ENCODE measurements around the gene ANKRD28.
"Not testable (repeated sequence)": the region's sequence is repeated elsewhere in the genome, so short reads cannot be mapped to it uniquely, and the experiment has no call there.

The ANKRD28 gene

DNA sequence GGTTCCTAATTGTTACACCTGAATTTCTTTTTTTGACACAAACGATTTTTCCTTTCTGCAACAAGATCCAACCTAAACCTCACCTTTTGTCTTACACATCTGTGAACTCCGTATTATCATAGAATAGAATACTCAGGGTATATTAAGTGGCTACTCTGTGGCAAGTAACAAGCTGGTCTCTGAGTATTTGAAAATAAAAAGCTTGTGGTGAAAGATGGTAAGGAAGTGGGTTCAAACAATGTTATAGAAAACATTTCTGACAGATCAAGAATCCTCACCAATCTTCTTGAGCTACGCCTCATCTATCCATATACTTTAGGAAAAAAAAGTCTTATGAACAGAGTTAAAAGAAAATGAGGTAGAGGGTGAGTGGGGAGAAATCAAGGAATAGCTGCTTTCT is 3.5 kb upstream of the ANKRD28 start:
- FAIRE-seq, result no peak

DNA sequence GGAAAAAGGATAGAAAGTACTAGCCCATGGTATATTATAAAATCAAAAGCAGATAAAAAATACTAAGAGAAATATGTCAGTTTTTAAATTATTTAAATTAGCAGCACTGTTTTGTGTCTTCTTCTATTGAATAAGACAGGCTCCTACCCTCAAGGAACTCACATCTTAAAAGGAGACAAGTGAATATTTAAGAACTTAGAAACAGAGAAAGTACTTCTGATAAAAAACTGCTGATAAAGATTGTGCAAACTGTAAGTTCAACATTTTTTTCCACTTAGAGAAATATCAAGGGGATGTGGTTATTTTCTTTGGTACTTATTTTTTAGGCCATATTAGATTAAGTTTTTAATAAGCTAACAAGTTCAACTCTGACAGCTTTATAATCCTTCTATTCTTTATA is 3.0 kb upstream of the ANKRD28 start:
- no peak for FAIRE-seq

DNA sequence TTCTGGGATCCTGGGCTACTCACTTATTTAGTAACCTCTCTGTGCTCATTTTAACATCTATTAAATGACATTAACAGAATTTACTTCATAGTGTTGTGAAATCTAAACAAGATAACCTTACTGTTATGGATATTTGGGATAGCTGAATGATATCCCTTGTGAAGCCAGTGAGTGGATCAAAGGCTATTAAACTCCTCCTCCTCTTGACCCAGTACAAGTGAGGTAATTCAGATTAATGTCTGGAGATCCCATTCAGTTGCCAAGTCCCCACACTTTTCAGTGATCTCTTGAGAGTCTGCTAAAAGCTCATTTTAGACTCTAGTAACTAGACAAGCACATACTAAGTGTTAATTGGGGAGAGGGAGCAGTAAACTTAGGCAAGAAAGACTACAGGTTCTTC is 2.5 kb upstream of the ANKRD28 start:
- FAIRE-seq, result no peak

DNA sequence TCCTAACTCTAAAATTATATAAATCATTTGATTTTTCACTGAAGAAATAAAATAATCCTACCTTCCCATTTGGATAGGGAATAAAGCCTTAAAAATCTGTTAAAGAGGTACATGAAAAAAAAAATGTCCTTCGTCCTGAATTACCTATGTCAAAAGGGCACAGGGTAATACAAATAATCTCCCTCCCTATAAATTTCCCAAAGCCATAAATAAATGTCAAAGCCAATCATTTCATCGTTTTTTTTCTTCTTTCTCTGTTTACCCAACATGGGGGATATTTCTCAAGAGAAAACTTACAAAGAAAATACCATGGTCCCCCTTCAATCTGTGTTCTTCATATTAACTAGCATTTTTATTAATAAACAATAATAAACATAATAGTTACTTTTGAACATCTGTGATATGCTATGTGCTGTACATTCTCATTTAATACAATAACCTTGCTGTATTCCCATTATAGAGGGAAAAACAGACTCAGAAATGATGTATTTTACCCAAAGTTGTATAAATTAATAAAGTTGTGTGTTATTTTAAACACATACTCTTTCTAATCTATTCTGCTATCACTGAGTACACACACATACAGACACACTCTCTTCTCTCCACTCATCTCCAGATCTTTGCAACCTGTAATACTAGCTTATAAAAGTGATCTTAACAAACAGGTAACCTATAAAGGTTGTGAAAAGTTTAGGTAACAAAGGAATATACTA is 910 bp upstream of the ANKRD28 start:
- peak; percentile 33 for FAIRE-seq

DNA sequence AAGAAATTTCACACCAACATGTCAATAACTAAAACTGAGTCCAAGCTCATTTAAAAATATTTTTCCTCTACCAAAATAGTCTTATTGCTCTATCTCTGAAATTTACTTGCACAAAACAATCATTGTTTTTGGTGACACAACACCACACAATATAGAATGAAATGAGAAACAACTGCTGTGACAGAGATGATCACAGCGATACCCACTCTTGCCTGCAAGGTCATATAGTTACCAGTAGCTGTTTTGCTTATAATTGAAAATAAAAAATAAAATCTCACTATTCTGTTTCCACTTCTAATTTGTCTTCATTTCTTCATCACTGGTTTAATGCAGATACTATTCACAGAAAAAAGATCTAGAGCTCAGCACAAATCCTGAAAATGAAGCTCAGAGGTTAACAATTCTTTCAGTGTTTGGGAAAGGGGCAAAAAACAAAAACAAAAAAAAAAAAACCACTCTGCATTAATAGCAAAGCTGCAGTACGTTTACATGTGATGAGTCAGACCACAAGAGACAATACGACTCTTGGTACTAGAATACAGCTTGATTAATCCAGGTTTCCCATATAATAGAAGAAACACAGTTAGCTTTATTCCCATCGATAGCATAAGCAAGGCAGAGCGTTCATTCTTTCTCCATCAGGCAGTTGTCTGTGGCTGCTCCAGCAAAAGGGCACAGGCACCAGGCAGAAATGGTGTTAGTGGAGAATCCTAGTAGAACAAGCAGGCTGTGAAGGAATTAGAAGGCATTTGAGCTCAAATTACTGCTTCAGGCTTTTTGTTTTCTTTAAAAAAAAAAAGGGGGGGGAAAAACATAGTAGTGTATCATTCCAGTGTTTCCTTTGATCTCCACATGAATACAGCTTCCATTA is 773 bp downstream of the ANKRD28 start:
- peak; percentile 63 for FAIRE-seq

DNA sequence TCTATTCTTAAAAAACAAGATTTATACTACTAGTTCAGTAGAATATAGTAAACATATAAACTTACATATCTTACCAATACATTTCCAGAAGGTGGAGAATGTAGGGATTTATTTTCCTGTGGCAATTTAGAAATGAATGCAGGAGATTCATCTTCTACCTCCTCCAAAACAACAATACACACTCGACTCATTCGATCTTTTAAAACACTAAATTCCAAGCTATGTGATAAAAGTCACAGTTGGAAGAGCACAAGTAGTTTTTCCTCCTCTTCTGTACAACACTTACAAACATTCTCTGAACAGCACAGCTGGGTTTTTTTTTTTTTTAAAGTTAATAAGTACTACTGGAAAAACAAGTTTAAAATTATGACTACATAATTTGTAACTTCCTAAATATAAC is 1.4 kb downstream of the ANKRD28 start:
- no peak for FAIRE-seq

DNA sequence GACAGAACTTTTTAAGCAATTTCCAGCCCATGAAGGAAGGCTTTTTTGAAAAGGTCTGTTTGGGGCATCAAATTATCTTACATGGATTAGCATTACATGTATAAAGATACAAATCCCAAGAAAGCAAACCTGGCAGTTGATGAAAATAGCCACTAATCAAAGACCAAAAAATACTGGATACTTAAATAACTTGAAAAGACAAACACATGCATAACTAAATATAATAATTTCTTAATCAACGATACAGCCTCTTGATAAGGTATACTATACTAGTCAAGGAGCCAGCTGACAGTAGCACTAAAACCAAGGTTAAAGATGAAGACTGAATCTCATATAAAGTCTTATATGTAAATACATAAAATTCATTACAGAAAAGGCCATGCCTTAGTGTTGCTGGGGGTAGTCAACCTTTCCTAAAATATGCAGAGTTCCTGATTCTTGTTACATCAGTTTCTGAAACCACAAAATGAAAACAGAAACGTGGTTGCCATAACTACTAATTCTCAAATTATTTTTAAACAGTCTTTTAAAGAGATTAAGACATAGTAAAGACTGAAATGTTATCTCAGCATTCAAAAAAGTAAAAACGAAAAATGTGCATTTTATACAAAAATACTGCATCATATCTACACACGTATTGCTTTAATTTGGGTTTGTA is 2.0 kb downstream of the ANKRD28 start:
- FAIRE-seq, result peak; percentile 69

DNA sequence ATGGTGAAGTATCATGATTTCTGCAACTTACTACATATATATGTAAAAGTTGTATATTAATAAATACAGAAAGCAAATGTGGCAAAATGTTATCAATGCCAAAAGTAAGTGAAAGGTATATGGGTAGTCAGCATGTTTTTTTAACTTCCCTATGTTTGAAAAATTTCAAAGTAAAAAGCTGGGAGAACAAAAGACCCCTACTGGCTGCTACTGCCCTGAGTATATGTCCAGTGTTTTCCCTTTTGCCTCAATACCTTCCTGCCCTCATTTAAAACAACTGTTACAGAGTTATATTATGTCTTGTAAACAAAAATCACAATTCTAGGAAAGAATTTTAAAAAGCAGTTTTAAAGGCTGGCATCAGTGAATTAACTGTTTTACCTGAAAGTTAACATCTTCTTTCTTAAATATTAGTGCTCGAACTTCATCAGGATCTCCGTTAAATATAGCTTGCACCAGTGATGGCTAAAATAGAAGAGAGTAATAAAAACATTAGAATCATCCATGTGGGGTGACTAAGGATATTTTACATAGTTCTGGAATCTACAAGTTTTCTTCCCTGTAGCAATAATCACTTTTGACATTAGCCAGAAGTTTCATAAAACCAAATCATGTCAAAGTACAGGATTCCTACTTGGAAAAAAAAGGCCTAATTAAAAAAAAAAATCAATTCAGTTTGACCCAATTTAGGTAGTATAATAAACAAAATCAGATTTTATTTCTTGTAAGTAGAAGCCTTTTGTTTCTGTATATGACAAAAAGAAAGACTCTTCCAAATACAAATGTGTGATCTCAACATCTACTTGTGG is 2.7 kb downstream of the ANKRD28 start:
- peak; percentile 46 for FAIRE-seq

DNA sequence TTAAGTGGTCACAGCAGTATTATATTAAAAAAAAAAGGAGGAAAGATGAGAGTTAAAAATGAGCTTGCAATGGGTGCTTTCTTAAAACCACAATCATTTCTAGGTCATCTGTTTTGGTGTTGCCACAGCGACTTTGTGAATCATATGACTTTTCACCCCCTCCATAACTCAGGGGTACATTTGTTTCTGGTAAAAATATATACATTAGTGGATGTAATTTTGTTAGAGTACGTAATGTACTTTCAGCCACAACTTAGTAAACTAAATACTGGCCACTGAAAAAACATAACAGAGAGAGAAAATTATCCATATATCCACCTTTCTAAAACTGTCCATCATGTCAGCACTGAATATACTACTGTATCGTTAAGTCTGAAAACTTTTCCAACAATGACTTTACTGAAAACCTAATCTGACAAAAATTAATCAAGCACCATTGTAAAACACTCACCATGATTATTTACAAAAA is 3.4 kb downstream of the ANKRD28 start:
- FAIRE-seq, result no peak

DNA sequence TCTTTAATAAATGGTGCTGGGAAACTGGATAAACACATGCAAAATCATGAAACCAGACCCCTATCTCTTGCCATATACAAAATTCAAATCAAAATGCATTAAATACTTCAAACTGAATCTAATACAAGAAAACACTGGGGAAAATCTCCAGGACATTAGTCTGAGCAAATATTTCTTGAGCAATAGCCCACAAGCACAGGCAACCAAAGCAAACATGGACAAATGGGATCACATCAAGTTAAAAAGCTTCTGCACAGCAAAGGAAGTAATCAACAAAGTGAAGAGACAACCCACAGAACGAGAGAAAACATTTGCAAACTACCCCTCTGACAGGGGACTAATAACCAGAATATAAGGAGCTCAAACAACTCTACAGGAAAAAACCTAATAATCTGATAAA is 6.3 kb downstream of the ANKRD28 start:
- FAIRE-seq, result no peak

DNA sequence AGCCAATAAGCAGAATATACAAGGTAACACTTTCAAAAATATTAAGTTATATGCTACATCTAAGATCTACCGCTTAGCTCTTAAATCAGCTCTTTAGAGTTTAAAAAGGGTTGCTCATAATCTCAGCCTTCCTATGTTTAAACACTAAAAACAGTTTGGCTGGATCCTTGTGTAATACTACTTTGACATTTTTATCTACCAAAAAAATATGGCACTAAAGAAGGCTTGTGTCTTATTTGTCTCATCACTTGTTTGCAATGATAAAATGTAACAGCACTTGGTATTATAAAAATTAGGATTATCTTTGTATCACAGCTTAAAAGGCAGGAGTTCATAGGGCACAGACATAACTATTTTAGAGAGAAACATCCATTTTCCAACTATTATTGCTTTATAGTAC is 9.8 kb downstream of the ANKRD28 start:
- no peak for FAIRE-seq

DNA sequence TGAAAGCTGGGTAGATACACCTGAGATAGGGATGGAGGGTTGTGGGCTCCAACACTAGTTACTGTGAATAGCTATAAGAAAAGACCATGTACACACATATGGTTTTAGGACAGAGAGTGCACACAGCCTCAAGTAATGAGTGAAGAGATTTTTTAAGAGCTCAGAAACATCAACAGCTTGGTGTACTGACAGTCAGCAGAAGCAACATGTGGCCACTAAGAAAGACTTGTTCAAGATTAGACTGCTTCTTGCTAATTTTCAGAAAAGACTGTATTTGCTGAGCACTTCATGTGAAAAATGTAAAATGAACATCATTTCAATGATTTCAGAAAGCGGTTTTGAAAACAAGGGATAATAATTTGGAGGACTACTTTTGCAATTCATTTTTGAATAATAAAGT is 10.3 kb downstream of the ANKRD28 start:
- no peak for FAIRE-seq

DNA sequence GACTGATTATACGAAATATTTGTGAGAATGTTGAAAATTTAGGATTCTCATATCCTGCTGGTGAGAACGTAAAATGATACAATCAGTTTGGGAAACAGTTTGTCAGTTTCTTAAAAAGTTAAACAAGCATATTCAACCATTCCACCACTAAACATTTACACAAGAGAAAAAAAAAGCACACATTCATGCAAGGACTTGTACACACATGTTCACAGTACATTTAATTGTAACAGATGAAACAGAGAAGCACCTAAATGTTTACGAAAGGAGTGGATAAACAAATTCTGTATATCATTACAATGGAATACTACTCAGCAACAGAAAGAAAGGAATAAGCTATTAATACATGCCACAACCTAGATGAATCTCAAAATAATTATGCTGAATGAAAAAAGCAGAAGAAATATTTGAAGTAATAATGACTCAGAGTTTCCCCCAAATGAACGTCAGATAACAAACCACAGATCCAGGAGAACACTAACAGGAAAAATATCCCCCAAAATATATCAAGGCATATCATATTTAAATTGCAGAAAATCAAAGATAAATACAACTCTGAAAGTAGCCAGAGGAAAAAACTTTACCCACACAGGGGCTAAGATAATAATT is 14.3 kb downstream of the ANKRD28 start:
- no peak for FAIRE-seq

DNA sequence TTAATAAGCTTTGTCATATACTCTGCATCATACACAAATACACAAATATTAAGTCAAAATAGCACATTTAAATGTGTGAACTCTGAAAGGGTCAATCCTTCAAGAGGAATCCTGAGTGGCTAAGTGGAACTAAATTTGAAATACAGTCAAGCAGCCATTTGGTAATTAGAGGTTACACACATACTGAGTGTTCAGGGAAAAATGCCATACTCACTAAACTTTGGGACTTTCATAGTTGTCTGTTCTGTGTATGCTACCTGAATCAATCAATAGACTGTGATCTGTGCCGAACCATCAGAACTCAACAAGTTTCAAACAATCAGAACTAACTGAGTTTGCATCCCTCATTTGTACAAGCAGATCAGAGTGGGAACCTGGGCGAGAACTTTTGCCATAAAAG is 15.3 kb downstream of the ANKRD28 start:
- FAIRE-seq, result no peak

DNA sequence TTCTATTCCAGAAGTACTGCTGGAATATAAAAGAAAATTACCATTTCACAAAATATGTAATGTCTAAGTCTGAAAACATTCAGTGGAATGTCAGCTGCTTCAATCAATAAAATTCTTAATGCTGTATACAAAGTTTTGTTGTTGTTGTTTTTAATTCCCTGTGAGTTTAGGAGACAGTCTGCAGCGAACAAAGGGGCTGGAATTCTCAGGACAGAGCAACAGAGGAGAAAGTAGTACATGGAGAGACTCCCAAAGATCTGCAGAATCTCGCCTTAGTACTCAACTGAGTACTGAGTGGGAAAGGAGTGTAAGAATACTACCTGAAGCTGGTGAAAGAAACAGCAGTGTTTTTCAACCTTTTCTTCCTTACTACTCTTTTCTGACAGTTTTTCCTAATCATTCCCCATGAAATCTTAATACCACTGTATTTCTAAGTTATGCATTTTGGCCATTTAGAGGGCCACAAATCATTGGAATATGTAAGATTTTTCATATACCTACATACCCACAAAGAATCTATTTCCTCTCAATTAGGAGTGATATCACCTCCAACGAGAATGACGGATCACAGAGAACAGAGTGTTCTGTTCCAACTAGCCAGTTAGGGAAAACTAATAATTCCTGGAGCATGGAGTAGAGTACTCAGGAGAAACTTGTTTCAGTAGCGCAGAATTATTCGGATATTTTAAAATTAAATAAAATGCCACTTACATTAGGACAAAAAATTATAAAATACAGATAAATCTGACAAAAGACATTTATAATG is 16.0 kb downstream of the ANKRD28 start:
- peak; percentile 58 for FAIRE-seq

DNA sequence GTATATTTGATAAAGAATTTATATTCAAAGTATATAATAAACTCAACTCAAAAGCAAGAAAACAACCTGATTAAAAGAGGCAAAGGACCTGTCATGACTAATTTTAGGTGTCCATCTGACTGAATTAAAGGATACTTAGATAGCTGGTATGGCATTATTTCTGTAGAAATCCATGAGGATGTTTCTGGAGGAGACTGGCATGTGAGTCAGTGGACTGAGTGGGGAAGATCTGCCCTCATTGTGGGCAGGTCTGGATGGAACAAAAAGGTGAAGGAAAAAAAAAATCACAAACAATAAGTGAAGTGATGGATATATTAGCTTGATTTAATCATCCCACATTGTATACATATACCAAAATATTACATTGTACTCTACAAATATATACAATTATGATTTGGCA is 16.6 kb downstream of the ANKRD28 start:
- no peak for FAIRE-seq

DNA sequence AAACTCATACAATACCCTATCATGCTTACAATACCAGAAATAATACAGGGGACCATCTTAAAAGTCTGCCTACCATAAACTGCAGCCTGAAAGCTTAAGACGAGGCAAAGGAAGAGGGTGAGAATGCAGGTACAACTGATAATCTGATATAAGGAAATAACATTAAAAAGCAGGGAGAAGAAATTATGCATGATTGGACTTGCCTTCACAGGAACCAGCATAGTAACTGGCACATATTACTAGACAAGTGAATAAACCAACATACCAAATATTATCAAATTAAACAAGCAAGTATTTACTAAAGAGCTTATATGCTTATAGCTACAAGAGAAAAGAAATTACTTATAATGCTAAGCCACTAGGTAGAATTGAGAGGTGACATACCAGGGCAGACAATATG is 18.7 kb downstream of the ANKRD28 start:
- no peak for FAIRE-seq

DNA sequence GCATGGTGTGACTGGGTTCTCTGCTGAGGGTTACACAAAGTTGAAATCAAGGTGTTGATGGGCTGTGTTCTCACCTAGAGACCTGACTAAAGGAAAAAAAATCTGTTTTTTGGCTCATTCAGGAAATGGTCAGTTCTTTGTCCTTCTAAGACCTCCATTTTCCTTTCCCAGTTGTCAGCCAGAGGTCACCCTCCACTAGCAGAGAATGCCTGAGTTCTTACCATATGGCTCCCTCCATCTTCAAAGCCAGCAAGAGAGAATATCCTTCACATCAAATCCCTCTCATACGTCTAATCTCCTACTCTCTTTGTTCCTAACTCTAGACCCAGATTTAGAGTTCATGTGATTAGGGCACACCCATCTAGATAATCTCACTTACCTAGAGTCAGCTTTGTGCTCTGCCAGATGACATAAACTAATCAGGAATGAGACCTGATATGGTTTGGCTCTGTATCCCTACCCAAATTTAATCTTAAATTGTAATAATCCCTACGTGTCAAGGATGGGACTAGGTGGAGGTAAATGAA is 19.4 kb downstream of the ANKRD28 start:
- no peak for FAIRE-seq

DNA sequence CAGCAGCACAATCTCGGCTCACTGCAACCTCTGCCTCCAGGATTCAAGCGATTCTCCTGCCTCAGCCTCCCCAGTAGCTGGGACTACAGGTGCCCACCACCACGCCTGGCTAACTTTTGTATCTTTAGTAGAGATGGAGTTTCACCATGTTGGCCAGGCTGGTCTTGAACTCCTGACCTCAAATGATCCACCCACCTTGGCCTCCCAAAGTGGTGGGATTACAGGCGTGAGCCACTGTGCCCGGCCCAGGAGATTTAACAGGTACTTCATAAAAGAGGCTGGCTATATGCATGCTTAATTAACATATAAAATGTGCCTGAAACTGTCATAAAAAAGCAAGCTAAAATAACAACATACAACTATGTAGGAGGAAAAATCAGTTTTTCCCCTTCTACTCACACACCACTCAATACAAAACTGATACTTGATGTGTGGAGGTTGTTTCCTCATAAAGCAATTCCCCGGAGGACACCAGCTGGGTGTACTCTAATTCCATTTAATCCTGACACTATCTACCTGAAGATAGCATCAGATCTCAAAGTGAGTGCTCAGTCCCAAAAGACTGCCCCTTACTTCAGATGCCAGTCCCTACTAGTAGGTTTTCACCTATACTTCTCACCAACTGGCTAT is 22.7 kb downstream of the ANKRD28 start:
- FAIRE-seq, result not testable (repeated sequence)

DNA sequence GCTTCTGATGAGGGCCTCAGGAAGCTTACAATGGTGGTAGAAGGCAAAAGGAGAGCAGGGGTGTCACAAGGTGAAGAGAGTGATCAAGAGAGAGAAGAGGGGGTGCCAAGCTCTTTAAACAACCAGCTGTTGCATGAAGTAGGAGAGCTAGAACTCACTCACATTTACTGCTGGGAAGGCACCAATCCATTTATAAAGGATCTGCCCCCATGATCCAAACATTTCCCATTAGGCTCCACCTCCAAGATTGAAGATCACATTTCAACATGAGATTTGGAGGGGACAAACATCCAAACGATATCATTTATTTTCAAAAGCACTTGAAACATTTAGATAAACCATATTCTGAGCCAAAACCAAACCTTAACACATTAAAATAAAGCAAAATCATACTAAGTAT is 26.3 kb downstream of the ANKRD28 start:
- FAIRE-seq, result no peak
